GM12878 (cell line): ENCODE data around the gene UBE2E2.

Experiments used
- CHD2 ChIP-seq: IDR thresholded peaks from 2 replicates; pipeline ENCODE4 v1.6.1; 2011; ENCODE audit warnings: low read depth, low read length, improper control_type of control experiment, borderline replicate concordance
- CTCF ChIP-seq, 3 experiments: IDR thresholded peaks in 2 of 3; conservative IDR thresholded peaks in 1 of 3; 2 replicates each; pipeline ENCODE4 v1.5.1; 2011; ENCODE audit warnings: low read depth in 3 of 3, low read length in 3 of 3, mild to moderate bottlenecking in 3 of 3, control low read depth in 2 of 3, moderate library complexity in 2 of 3, inconsistent platforms in 1 of 3, mixed read lengths in 1 of 3; ENCODE audit not compliant: control insufficient read depth in 2 of 3, insufficient read depth in 1 of 3; ENCODE audit errors: extremely low read depth in 1 of 3
- EP300 ChIP-seq, 2 experiments: fragments of 150-350 bp in 1 of 2; IDR thresholded peaks; 2 replicates each; pipeline ENCODE4 v1.6.1; 2011 to 2012; ENCODE audit warnings: low read depth in 2 of 2, low read length in 2 of 2, borderline replicate concordance in 1 of 2, improper control_type of control experiment in 1 of 2, inconsistent platforms in 1 of 2; ENCODE audit not compliant: control insufficient read depth in 1 of 2
- TF ChIP-seq, protein P1 (sequence below): IDR thresholded peaks from 2 replicates; pipeline ENCODE4 v1.6.1; 2012; ENCODE audit warnings: low read depth, low read length, improper control_type of control experiment
- TF ChIP-seq, protein P2 (sequence below): fragments of 450-650 bp; IDR thresholded peaks from 2 replicates; pipeline ENCODE4 v1.6.1; 2017; ENCODE audit warnings: mild to moderate bottlenecking

DNA sequence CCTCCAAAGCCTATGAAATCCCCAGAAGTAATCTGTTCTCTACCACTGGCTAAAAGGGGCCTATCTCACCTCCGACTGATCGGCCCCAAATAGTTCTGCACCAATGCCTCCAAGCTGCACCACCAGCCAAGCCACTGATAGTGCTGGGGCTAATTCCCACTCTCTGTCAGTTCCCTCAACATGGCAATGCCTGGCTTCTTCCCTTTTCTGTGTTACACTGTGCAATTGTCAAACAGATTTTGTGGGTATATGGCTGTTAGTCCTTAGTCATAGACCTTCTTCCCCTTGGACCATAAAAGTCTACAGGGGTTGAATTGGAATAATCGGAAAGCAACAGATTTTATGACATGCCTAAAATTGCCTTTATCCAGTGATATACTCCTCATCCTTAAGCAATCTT lies 9.3 kb upstream of the UBE2E2 start:
- TF ChIP-seq, protein P1, sequence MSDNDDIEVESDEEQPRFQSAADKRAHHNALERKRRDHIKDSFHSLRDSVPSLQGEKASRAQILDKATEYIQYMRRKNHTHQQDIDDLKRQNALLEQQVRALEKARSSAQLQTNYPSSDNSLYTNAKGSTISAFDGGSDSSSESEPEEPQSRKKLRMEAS = no peak
- TF ChIP-seq CHD2 = no peak
- no peak for TF ChIP-seq EP300 (IDR thresholded peaks at IDR 0.05; ENCODE audit: borderline replicate concordance in 1 of 2, control insufficient read depth in 1 of 2, low read depth in 2 of 2, low read length in 2 of 2)
- TF ChIP-seq, protein P2, sequence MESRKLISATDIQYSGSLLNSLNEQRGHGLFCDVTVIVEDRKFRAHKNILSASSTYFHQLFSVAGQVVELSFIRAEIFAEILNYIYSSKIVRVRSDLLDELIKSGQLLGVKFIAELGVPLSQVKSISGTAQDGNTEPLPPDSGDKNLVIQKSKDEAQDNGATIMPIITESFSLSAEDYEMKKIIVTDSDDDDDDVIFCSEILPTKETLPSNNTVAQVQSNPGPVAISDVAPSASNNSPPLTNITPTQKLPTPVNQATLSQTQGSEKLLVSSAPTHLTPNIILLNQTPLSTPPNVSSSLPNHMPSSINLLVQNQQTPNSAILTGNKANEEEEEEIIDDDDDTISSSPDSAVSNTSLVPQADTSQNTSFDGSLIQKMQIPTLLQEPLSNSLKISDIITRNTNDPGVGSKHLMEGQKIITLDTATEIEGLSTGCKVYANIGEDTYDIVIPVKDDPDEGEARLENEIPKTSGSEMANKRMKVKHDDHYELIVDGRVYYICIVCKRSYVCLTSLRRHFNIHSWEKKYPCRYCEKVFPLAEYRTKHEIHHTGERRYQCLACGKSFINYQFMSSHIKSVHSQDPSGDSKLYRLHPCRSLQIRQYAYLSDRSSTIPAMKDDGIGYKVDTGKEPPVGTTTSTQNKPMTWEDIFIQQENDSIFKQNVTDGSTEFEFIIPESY = no peak
- TF ChIP-seq CTCF (IDR thresholded peaks at IDR 0.05 in 2 of 3, conservative IDR thresholded peaks at IDR 0.05 in 1 of 3; ENCODE audit: control insufficient read depth in 2 of 3, extremely low read depth in 1 of 3, insufficient read depth in 1 of 3, low read depth in 3 of 3, low read length in 3 of 3) = no peak
